ENCODE results near the gene OR4F15. TPM values are rescaled to one million over a fixed set of nuclear protein-coding genes. Genes with fewer than 3 reads are reported as not detected.

Gene OR4F15
- total and polyA plus RNA-seq, 2 donors (not counting 1 experiment from before 2014, with no cell fraction given): not detected

- no peak overlapping the region for H3K9ac ChIP-seq (ENCODE audit: low read length)
- Mint-ChIP-seq H3K27me3 (peaks cover 16% of the 10 kb centered on the region), H3K27ac (no peak overlapping the region), H3K9me3 (ENCODE audit: insufficient read depth) (no peaks in the 10 kb centered on the region), H3K4me1 (no peaks in the 10 kb centered on the region), H3K4me3 (no peak overlapping the region)
- H3K36me3 ChIP-seq (replicated peaks in 1 of 2; ENCODE audit: control extremely low read depth in 1 of 2, control insufficient read depth in 1 of 2, extremely low read depth in 1 of 2, insufficient read depth in 2 of 2, low read length in 1 of 2): no peaks in the 10 kb centered on the region
- no peak overlapping the region for H2AFZ ChIP-seq (ENCODE audit: insufficient read depth, low read depth, low read length, poor library complexity, severe bottlenecking)
- POLR2A ChIA-PET: no interaction called here
- H3K4me3 ChIP-seq (ENCODE audit: control extremely low read depth in 1 of 5, extremely low read depth in 1 of 5, insufficient read depth in 1 of 5, low read depth in 2 of 5, low read length in 4 of 5): no peak overlapping the region
- CTCF ChIA-PET: no interaction called here
- H3K27ac ChIP-seq (ENCODE audit: low read length in 2 of 2): no peak overlapping the region
- H3K4me1 ChIP-seq (ENCODE audit: control insufficient read depth in 2 of 2, insufficient read depth in 2 of 2, low read length in 2 of 2): no peaks in the 10 kb centered on the region
- no peaks in the 10 kb centered on the region for H3K9me3 ChIP-seq (ENCODE audit: control extremely low read depth in 1 of 3, control insufficient read depth in 2 of 3, insufficient read depth in 1 of 3, low read length in 2 of 3)
- no peak overlapping the region for H3K4me2 ChIP-seq (replicated peaks; ENCODE audit: low read depth, low read length, poor library complexity, severe bottlenecking)
- TF ChIP-seq CTCF (IDR thresholded peaks at IDR 0.05) (no peak), EZH2 (IDR thresholded peaks at IDR 0.05; ENCODE audit: borderline replicate concordance, insufficient read depth, low read depth, low read length, poor library complexity, severe bottlenecking) (no peak)
- H4K20me1 ChIP-seq (ENCODE audit: control insufficient read depth, insufficient read depth, low read length, poor library complexity, severe bottlenecking): no peaks in the 10 kb centered on the region
- ATAC-seq (ENCODE audit: low read depth) (no peak), DNase-seq (no peak)
- intact Hi-C loops (cut with micrococcal nuclease): no loop called here
- H3K27me3 ChIP-seq (replicated peaks in 1 of 4; ENCODE audit: control extremely low read depth in 1 of 4, control insufficient read depth in 3 of 4, insufficient read depth in 4 of 4, low read length in 3 of 4): peaks cover 0 to 7% (median 0%) of the 10 kb centered on the region in 4 experiments
- no CpG with 5 or more reads among the region's 1 CpG for WGBS (ENCODE audit: insufficient coverage)
- no peaks in the 10 kb centered on the region for H3K79me2 ChIP-seq (ENCODE audit: control insufficient read depth, insufficient read depth, low read length)
Observed at GRCh38 chr15:101795455-101795854, 16.5 kb upstream of the OR4F15 start.

GRCh38 chr15:101799665-101800064, 12.3 kb upstream of the OR4F15 start:
- WGBS (ENCODE audit: insufficient coverage): 78% methylated on average over 1 of the region's 1 CpG

More at GRCh38 chr15:101799665-101800064, 12.3 kb upstream of the OR4F15 start:
- POLR2A ChIA-PET: no interaction called here
- Histone ChIP-seq H3K4me3 (ENCODE audit: control extremely low read depth in 1 of 5, extremely low read depth in 1 of 5, insufficient read depth in 1 of 5, low read depth in 2 of 5, low read length in 4 of 5) (no peak overlapping the region), H3K27ac (ENCODE audit: low read length in 2 of 2) (no peak overlapping the region), H3K4me1 (ENCODE audit: control insufficient read depth in 2 of 2, insufficient read depth in 2 of 2, low read length in 2 of 2) (no peaks in the 10 kb centered on the region), H3K9ac (ENCODE audit: low read length) (no peak overlapping the region), H2AFZ (ENCODE audit: insufficient read depth, low read depth, low read length, poor library complexity, severe bottlenecking) (no peak overlapping the region), H3K79me2 (ENCODE audit: control insufficient read depth, insufficient read depth, low read length) (no peaks in the 10 kb centered on the region), H3K9me3 (ENCODE audit: control extremely low read depth in 1 of 3, control insufficient read depth in 2 of 3, insufficient read depth in 1 of 3, low read length in 2 of 3) (no peaks in the 10 kb centered on the region), H3K36me3 (replicated peaks in 1 of 2; ENCODE audit: control extremely low read depth in 1 of 2, control insufficient read depth in 1 of 2, extremely low read depth in 1 of 2, insufficient read depth in 2 of 2, low read length in 1 of 2) (no peaks in the 10 kb centered on the region), H3K27me3 (replicated peaks in 1 of 4; ENCODE audit: control extremely low read depth in 1 of 4, control insufficient read depth in 3 of 4, insufficient read depth in 4 of 4, low read length in 3 of 4) (peaks cover 0 to 7% (median 0%) of the 10 kb centered on the region in 4 experiments), H4K20me1 (ENCODE audit: control insufficient read depth, insufficient read depth, low read length, poor library complexity, severe bottlenecking) (no peaks in the 10 kb centered on the region), H3K4me2 (replicated peaks; ENCODE audit: low read depth, low read length, poor library complexity, severe bottlenecking) (no peak overlapping the region)
- intact Hi-C loops (cut with micrococcal nuclease): no loop called here
- Mint-ChIP-seq H3K9me3 (ENCODE audit: insufficient read depth) (no peaks in the 10 kb centered on the region), H3K27me3 (peaks cover 19% of the 10 kb centered on the region), H3K27ac (no peak overlapping the region), H3K4me1 (no peaks in the 10 kb centered on the region), H3K4me3 (no peak overlapping the region)
- no peak for ATAC-seq (ENCODE audit: low read depth)
- TF ChIP-seq CTCF (IDR thresholded peaks at IDR 0.05) (no peak), EZH2 (IDR thresholded peaks at IDR 0.05; ENCODE audit: borderline replicate concordance, insufficient read depth, low read depth, low read length, poor library complexity, severe bottlenecking) (no peak)
- CTCF ChIA-PET: no interaction called here
- no peak for DNase-seq
